ENCODE results near the gene GNPTAB. TPM values are rescaled to one million over a fixed set of nuclear protein-coding genes. Genes with fewer than 3 reads are reported as not detected.
A peak's percentile ranks its signal among the peaks of the same experiment; 100 is the strongest.
"Not testable (repeated sequence)": the region's sequence is repeated elsewhere in the genome, so short reads cannot be mapped to it uniquely, and the experiment has no call there.

Gene GNPTAB
- total and polyA plus RNA-seq, 5 experiments from 2014 or later = 25.9 to 64.2 (median 43.5) TPM

- Mint-ChIP-seq H3K4me1 (peaks cover 0 to 2% (median under 1%) of the 10 kb centered on the region in 4 donors), H3K9me3 (peaks cover 0 to 5% (median 0%) of the 10 kb centered on the region in 9 donors), H3K4me3 (no peak overlapping the region), H3K36me3 (no peaks in the 10 kb centered on the region), H3K27ac (no peak overlapping the region), H3K27me3 (peaks cover 0 to 5% (median 0%) of the 10 kb centered on the region in 5 donors)
- no peak for DNase-seq
- no peak for ATAC-seq
- POLR2A ChIA-PET = no interaction called here
Measured at GRCh38 chr12:101862245-101862644, 31.5 kb upstream of the GNPTAB start.

DNA sequence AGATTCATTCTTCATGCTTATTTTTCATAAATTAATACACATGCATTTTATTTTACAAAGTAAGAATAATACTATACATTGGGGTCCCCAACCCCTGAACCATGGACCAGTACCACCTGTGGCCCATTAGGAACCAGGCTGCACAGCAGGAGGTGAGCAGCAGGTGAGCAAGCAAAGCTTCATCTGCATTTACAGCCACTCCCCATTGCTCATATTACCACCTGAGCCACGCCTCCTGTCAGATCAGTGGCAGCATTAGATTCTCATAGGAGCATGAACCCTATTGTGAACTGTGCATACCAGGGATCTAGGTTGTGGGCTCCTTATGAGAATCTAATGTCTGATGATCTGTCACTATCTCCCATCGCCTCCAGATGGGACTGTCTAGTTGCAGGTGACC lies 30.9 kb upstream of the GNPTAB start:
- ATAC-seq, H3K4me1 Mint-ChIP-seq, H3K4me3 Mint-ChIP-seq, H3K27ac Mint-ChIP-seq, POLR2A ChIA-PET, H3K36me3 Mint-ChIP-seq, H3K27me3 Mint-ChIP-seq, DNase-seq, H3K9me3 Mint-ChIP-seq: not testable (repeated sequence)

DNA sequence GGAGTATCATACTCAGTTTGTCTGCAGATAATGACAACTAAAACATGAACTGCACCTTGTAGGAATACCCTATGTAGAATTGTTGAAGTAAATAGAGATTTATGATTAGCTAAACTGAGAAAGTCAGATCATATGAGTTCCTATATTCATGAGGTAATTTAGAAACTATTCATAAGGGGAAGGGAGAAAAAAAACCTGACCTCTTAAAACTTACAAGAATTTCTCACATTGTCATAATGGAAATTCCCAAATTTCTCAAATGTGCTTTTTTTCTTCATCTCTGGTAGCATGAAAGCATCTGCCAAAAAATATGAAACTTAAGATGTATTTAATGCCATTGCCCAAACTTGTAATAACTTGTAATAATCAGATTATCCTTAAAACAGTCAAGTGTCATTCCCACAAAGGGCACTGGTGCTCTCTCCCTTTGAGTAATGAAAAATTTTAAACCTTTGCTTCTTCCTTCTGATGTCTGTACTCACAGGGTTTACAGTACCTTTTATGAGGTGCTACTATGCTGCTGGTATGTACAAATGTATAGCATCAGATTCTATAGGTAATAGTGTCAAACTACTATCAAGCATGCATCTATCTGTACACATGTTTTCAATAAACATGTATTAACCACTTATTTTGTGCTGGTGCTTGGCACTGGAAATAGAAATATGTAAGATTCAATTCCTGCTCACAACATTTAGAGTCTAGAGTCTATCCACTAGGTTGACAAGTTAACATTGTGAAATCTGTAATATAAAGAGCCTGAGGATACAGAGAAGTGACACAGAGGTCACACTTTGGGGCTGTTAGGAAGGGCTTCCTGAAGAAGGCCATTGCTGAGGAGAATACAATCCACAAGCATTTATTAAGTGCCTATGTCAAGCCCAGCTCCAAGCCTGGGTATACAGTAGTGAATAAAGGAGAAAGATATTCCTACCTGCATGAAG lies 29.2 kb upstream of the GNPTAB start:
- DNase-seq (no peak), ATAC-seq (no peak)
- POLR2A ChIA-PET = no interaction called here
- Mint-ChIP-seq H3K36me3 (no peaks in the 10 kb centered on the region), H3K4me1 (peaks cover 0 to 16% (median 3%) of the 10 kb centered on the region in 4 donors), H3K9me3 (no peaks in the 10 kb centered on the region), H3K4me3 (no peak overlapping the region), H3K27me3 (peaks cover 0 to 2% (median 0%) of the 10 kb centered on the region in 5 donors), H3K27ac (no peak overlapping the region)

GRCh38 chr12:101858361-101858760 lies 27.6 kb upstream of the GNPTAB start:
- ATAC-seq = no peak
- Mint-ChIP-seq H3K4me3 (no peak overlapping the region), H3K27me3 (no peaks in the 10 kb centered on the region), H3K27ac (no peak overlapping the region), H3K9me3 (no peaks in the 10 kb centered on the region), H3K36me3 (no peaks in the 10 kb centered on the region), H3K4me1 (peaks cover 0 to 23% (median 3%) of the 10 kb centered on the region in 4 donors)
- POLR2A ChIA-PET = no interaction called here
- DNase-seq = no peak

- H3K27ac Mint-ChIP-seq = no peak overlapping the region
- ATAC-seq = no peak
- POLR2A ChIA-PET = no interaction called here
- H3K4me1 Mint-ChIP-seq = peaks cover 0 to 23% (median 3%) of the 10 kb centered on the region in 4 donors
- no peak overlapping the region for H3K4me3 Mint-ChIP-seq
- no peaks in the 10 kb centered on the region for H3K9me3 Mint-ChIP-seq
- H3K36me3 Mint-ChIP-seq = no peaks in the 10 kb centered on the region
- no peak for DNase-seq
- no peaks in the 10 kb centered on the region for H3K27me3 Mint-ChIP-seq
Measured at GRCh38 chr12:101857043-101857558, 26.3 kb upstream of the GNPTAB start.

- H3K9me3 Mint-ChIP-seq, H3K36me3 Mint-ChIP-seq, ATAC-seq, H3K27me3 Mint-ChIP-seq, POLR2A ChIA-PET, H3K4me3 Mint-ChIP-seq, DNase-seq, H3K27ac Mint-ChIP-seq: not testable (repeated sequence)
- H3K4me1 Mint-ChIP-seq = peaks cover 0 to 23% (median 3%) of the 10 kb centered on the region in 4 donors
Measured at GRCh38 chr12:101856614-101857013, 25.9 kb upstream of the GNPTAB start.

- Mint-ChIP-seq H3K4me1 (peaks cover 0 to 23% (median 3%) of the 10 kb centered on the region in 4 donors), H3K36me3 (no peaks in the 10 kb centered on the region), H3K27ac (peak overlapping the region in 1 of 10 donors; percentile 12), H3K27me3 (no peaks in the 10 kb centered on the region), H3K4me3 (no peak overlapping the region), H3K9me3 (no peaks in the 10 kb centered on the region)
- POLR2A ChIA-PET = no interaction called here
- no peak for ATAC-seq
- DNase-seq = no peak
Measured at GRCh38 chr12:101855976-101856375, 25.2 kb upstream of the GNPTAB start.

DNA sequence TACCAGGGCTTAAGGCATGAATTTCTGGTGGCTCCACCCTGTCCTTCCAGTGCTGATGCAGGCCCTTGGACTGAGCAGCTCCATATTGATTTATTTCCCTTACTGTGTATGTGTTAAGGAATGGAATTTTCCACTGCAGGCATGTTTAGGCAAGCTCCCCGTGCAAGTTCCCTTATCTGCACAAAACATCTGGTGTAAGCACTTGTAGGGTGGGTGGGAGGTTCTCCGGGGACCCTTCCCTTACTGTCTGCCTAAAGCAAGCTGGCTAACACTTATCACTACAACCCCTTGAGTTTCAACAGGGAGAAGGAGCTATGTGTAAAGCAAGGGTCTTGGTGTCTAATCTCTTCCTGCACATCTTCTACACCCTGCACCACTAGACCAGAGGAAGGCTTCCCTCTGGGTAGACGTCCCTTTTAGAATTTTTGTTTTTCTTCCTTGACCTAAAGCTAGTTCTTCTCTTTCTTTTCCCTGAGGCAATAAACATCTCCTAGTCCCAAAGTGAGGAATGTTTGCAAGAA lies 24.7 kb upstream of the GNPTAB start:
- Mint-ChIP-seq H3K4me3 (no peak overlapping the region), H3K27ac (peak overlapping the region in 1 of 10 donors; percentile 6), H3K27me3 (no peaks in the 10 kb centered on the region), H3K9me3 (no peaks in the 10 kb centered on the region), H3K4me1 (peaks cover 0 to 23% (median 3%) of the 10 kb centered on the region in 4 donors), H3K36me3 (no peaks in the 10 kb centered on the region)
- DNase-seq (no peak), ATAC-seq (no peak)
- POLR2A ChIA-PET = no interaction called here

DNA sequence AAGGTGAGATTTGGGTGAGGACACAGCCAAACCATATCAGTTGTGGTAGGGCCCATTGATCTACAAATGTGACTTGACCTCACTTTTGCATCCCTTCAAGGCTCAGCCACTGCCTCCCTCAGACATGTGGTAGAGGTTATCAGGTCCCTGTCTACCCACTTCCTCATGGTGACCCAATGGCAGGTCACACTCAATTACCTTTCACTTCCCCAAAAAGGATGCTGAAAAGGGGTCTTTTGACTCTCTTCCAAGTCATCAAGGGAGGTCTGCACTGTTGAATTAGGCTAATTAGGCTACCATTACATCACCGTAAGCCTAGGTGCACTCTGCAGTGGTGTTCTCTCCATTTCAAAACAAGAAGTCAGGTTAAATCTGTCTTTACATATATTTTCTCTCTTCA lies 24.0 kb upstream of the GNPTAB start:
- H3K36me3 Mint-ChIP-seq = no peaks in the 10 kb centered on the region
- POLR2A ChIA-PET = no interaction called here
- H3K9me3 Mint-ChIP-seq = no peaks in the 10 kb centered on the region
- H3K4me3 Mint-ChIP-seq = no peak overlapping the region
- H3K4me1 Mint-ChIP-seq = peaks cover 0 to 28% (median 3%) of the 10 kb centered on the region in 4 donors
- DNase-seq = no peak
- peak overlapping the region in 1 of 10 donors; percentile 6 for H3K27ac Mint-ChIP-seq
- ATAC-seq = no peak
- no peaks in the 10 kb centered on the region for H3K27me3 Mint-ChIP-seq

GRCh38 chr12:101852998-101853397 lies 22.2 kb upstream of the GNPTAB start:
- H3K4me1 Mint-ChIP-seq = peaks cover 0 to 26% (median 3%) of the 10 kb centered on the region in 4 donors
- POLR2A ChIA-PET = no interaction called here
- H3K36me3 Mint-ChIP-seq = no peaks in the 10 kb centered on the region
- H3K27ac Mint-ChIP-seq = no peak overlapping the region
- H3K9me3 Mint-ChIP-seq = no peaks in the 10 kb centered on the region
- DNase-seq = no peak
- no peak overlapping the region for H3K4me3 Mint-ChIP-seq
- ATAC-seq = no peak
- no peaks in the 10 kb centered on the region for H3K27me3 Mint-ChIP-seq

DNA sequence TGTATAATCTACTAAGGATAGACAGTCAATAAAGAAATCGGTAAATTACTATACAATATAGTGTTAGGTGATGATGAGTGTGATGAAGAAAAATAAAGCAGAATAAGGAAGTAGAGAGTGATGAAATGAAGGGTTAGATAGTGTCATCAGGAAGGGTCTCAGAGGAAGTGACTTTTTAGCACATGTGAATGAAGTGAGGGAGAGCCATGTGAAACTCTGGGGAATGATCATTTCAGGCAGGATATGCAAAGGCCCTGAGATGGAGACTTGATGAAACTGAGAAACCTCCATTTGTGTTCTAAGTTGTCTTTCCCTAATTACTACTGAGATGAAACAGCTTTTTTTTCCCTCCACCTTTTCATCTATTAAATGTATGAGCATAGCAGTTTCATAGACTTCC lies 19.4 kb upstream of the GNPTAB start:
- H3K27ac Mint-ChIP-seq = no peak overlapping the region
- no peaks in the 10 kb centered on the region for H3K9me3 Mint-ChIP-seq
- H3K4me3 Mint-ChIP-seq = no peak overlapping the region
- no peaks in the 10 kb centered on the region for H3K27me3 Mint-ChIP-seq
- DNase-seq (no peak), ATAC-seq (no peak)
- peaks cover 0 to 15% (median 0%) of the 10 kb centered on the region in 4 donors for H3K4me1 Mint-ChIP-seq
- H3K36me3 Mint-ChIP-seq = no peaks in the 10 kb centered on the region
- POLR2A ChIA-PET = no interaction called here

DNA sequence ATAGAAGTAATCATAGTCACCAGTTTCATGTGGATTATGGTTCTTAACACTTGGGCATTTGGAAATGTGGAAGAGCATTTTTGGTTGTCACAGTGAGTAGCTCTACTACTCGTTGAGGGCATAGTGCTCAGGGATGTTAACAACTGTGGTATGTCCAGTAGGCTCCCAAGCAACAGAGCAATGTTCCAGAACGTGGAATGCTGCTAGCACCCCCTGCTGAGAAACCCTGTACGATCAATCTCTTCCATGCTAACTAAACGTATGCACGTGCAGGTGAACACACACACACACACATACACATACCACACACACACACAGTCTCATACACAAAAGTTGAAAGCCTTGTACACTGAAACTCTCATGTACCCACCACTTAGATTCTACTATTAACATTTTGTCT lies 16.6 kb upstream of the GNPTAB start:
- POLR2A ChIA-PET = no interaction called here

DNA sequence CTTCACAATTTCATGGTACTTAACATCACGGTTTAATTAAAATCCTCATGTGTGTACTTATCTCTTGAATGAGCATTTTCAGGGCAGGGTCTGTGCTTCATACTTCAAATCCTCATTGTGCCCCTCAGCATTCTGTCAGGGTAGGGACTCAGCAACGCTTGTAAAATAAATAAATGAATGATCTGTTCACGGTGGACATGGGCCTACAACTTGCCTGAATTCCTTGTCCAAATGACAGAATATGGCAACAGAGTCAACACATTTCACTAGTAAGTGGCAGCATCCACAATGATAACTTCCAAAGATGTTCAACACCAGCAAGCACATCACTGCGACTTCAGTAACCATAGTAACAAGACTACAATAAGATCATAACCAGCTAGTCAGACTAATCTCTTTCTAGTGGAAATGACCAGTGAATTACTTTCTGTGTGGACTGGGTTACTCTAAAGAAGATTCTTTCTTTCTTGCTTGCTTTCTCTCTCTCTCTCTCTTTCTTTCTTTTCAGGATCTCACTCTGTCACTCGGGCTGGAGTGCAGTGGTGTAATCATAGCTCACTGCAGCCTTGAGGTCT lies 14.5 kb upstream of the GNPTAB start:
- no peak for ATAC-seq
- Mint-ChIP-seq H3K4me1 (peaks cover 0 to 4% (median 0%) of the 10 kb centered on the region in 4 donors), H3K9me3 (no peaks in the 10 kb centered on the region), H3K27me3 (no peaks in the 10 kb centered on the region), H3K4me3 (no peak overlapping the region), H3K27ac (peak overlapping the region in 1 of 10 donors; percentile 13), H3K36me3 (no peaks in the 10 kb centered on the region)
- POLR2A ChIA-PET = no interaction called here
- DNase-seq = no peak

More for the DNA sequence above, 16.6 kb upstream of the GNPTAB start:
- H3K27me3 Mint-ChIP-seq = no peaks in the 10 kb centered on the region
- H3K36me3 Mint-ChIP-seq = no peaks in the 10 kb centered on the region
- DNase-seq (no peak), ATAC-seq (no peak)
- no peak overlapping the region for H3K4me3 Mint-ChIP-seq
- H3K9me3 Mint-ChIP-seq = no peaks in the 10 kb centered on the region
- H3K4me1 Mint-ChIP-seq = peaks cover 0 to 5% (median 0%) of the 10 kb centered on the region in 4 donors
- no peak overlapping the region for H3K27ac Mint-ChIP-seq

Data from naive thymus-derived CD8-positive, alpha-beta T cell (primary cell).